WTC11 (cell line): ENCODE measurements around the gene JAZF1.

Source experiments
- ARID4B ChIP-seq: sonication (generic); formaldehyde crosslinking; IDR thresholded peaks from 2 replicates; pipeline ENCODE4 v1.8.0; 2023; ENCODE audit warnings: missing genetic modification reagents, mild to moderate bottlenecking, borderline replicate concordance
- ATF3 ChIP-seq: sonication (generic); formaldehyde crosslinking; conservative IDR thresholded peaks from 2 replicates; pipeline ENCODE4 v1.8.1; 2022; ENCODE audit warnings: mild to moderate bottlenecking, missing genetic modification reagents
- CTCF ChIP-seq: fragments of 200-600 bp; IDR thresholded peaks from 2 replicates; pipeline ENCODE4 v1.8.0; 2022; ENCODE audit warnings: antibody characterized with exemption
- E2F1 ChIP-seq: sonication (generic); formaldehyde crosslinking; IDR thresholded peaks from 2 replicates; pipeline ENCODE4 v1.8.0; 2022; ENCODE audit warnings: mild to moderate bottlenecking, missing genetic modification reagents
- JUN ChIP-seq: sonication (generic); formaldehyde crosslinking; IDR thresholded peaks from 2 replicates; pipeline ENCODE4 v1.8.0; 2023; ENCODE audit warnings: mild to moderate bottlenecking, missing genetic modification reagents
- MYBL2 ChIP-seq: sonication (generic); formaldehyde crosslinking; IDR thresholded peaks from 2 replicates; pipeline ENCODE4 v1.8.1; 2023; ENCODE audit warnings: mild to moderate bottlenecking, moderate library complexity, missing genetic modification reagents
- SP1 ChIP-seq: sonication (generic); formaldehyde crosslinking; conservative IDR thresholded peaks from 2 replicates; pipeline ENCODE4 v1.8.1; 2022; ENCODE audit warnings: missing genetic modification reagents
- TCF7 ChIP-seq: sonication (generic); formaldehyde crosslinking; IDR thresholded peaks from 2 replicates; pipeline ENCODE4 v1.8.0; 2022; ENCODE audit warnings: mild to moderate bottlenecking, low read depth, missing genetic modification reagents, moderate library complexity
- ZNF263 ChIP-seq: sonication (generic); formaldehyde crosslinking; IDR thresholded peaks from 2 replicates; pipeline ENCODE4 v1.8.1; 2022; ENCODE audit warnings: low read depth, mild to moderate bottlenecking, moderate library complexity, missing genetic modification reagents
- TF ChIP-seq, protein P1 (sequence below): fragments of 250-450 bp; sonication (Bioruptor Pico); IDR thresholded peaks from 2 replicates; pipeline ENCODE4 v2.1.2; 2022; ENCODE audit warnings: mild to moderate bottlenecking, moderate library complexity

DNA sequence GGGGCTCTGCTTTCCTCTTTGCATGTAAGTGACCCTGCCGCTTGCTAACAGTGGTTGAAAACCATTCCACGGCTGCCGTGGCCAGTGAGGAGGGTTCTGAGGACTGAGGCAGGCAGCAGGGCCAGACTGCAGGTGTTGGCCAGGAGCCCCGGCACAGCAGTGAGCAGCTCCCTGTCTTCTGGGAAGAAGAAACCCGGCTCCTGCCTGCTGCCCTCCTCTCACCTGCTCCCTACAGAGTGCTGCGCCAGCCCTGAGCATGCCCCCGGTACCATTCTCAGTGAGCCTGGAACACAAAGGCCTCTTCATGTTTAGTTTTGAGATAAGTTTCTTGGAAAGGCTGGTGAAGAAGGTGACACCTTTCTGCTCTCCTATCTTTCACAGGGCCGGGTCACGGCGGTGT lies 240.7 kb downstream of the JAZF1 start:
- no peak for TF ChIP-seq ATF3 (CRISPR knock-in tag)
- no peak for TF ChIP-seq CTCF
- no peak for TF ChIP-seq ZNF263 (CRISPR knock-in tag)
- TF ChIP-seq JUN (CRISPR knock-in tag) = no peak
- TF ChIP-seq ARID4B (CRISPR knock-in tag) = no peak
- no peak for TF ChIP-seq SP1
- no peak for TF ChIP-seq E2F1 (CRISPR knock-in tag)
- no peak for TF ChIP-seq TCF7 (CRISPR knock-in tag)
- TF ChIP-seq MYBL2 (CRISPR knock-in tag) = no peak
- TF ChIP-seq, protein P1, sequence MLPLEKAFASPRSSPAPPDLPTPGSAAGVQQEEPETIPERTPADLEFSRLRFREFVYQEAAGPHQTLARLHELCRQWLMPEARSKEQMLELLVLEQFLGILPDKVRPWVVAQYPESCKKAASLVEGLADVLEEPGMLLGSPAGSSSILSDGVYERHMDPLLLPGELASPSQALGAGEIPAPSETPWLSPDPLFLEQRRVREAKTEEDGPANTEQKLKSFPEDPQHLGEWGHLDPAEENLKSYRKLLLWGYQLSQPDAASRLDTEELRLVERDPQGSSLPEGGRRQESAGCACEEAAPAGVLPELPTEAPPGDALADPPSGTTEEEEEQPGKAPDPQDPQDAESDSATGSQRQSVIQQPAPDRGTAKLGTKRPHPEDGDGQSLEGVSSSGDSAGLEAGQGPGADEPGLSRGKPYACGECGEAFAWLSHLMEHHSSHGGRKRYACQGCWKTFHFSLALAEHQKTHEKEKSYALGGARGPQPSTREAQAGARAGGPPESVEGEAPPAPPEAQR = no peak
